GM23338 (cell line): ENCODE results near the gene ILF2. TPM values are rescaled to one million over a fixed set of nuclear protein-coding genes. Genes with fewer than 3 reads are reported as not detected.
A peak's percentile ranks its signal among the peaks of the same experiment; 100 is the strongest.

Experiments used
- ATAC-seq: fragments of 200-7000 bp; cut with Tn5 transposase; 3 replicates; pipeline ENCODE4 v1.9.1; 2020
- DNase-seq: peaks from one replicate; pipeline ENCODE4 v3.0.0-alpha.2; 2015; ENCODE audit warnings: low spot score
- H2AFZ ChIP-seq: fragments of 200-600 bp; sonication (generic); 2 replicates; pipeline ENCODE4 v1.8.0; 2016; ENCODE audit warnings: antibody characterized with exemption, mild to moderate bottlenecking, moderate library complexity
- H3F3A ChIP-seq: fragments of 200-600 bp; sonication (generic); replicated peaks from 2 replicates; pipeline ENCODE4 v1.8.0; 2017; ENCODE audit warnings: antibody characterized with exemption, mixed run types, low read depth
- H3K27ac ChIP-seq: fragments of 200-600 bp; sonication (generic); 2 replicates; pipeline ENCODE4 v1.6.1; 2016; ENCODE audit warnings: low read depth
- H3K27me3 ChIP-seq: fragments of 200-600 bp; sonication (generic); 2 replicates; pipeline ENCODE4 v1.8.0; 2016; ENCODE audit warnings: mild to moderate bottlenecking, mixed run types, moderate library complexity; ENCODE audit not compliant: insufficient read depth
- H3K36me3 ChIP-seq: fragments of 200-600 bp; sonication (generic); 2 replicates; pipeline ENCODE4 v1.8.0; 2016; ENCODE audit warnings: mild to moderate bottlenecking; ENCODE audit not compliant: insufficient read depth
- H3K4me1 ChIP-seq: fragments of 200-600 bp; sonication (generic); 2 replicates; pipeline ENCODE4 v1.8.0; 2016; ENCODE audit warnings: mild to moderate bottlenecking, moderate library complexity; ENCODE audit not compliant: insufficient read depth
- H3K4me2 ChIP-seq: fragments of 200-600 bp; sonication (generic); 2 replicates; pipeline ENCODE4 v1.7.1; 2017; ENCODE audit warnings: mixed run types
- H3K4me3 ChIP-seq: fragments of 200-600 bp; sonication (generic); 2 replicates; pipeline ENCODE4 v1.6.1; 2016; ENCODE audit warnings: mixed run types
- H3K79me2 ChIP-seq: fragments of 200-600 bp; sonication (generic); replicated peaks from 2 replicates; pipeline ENCODE4 v1.8.0; 2017; ENCODE audit warnings: mild to moderate bottlenecking; ENCODE audit not compliant: insufficient read depth
- H3K9me2 ChIP-seq: fragments of 200-600 bp; sonication (generic); 2 replicates; pipeline ENCODE4 v1.8.0; 2017; ENCODE audit not compliant: insufficient read depth
- H4K20me1 ChIP-seq: fragments of 200-600 bp; sonication (generic); replicated peaks from 2 replicates; pipeline ENCODE4 v1.8.0; 2017; ENCODE audit warnings: mild to moderate bottlenecking; ENCODE audit not compliant: insufficient read depth
- H3K27ac Mint-ChIP-seq: 2 replicates; pipeline ENCODE4 v1.8.0; 2020; ENCODE audit warnings: inconsistent platforms, mild to moderate bottlenecking, moderate library complexity, mixed read lengths
- H3K27me3 Mint-ChIP-seq: 3 replicates; pipeline ENCODE4 v1.8.0; 2022; ENCODE audit warnings: low read depth, mild to moderate bottlenecking, moderate library complexity, mixed read lengths, inconsistent platforms; ENCODE audit not compliant: insufficient read depth, poor library complexity
- H3K36me3 Mint-ChIP-seq: 3 replicates; pipeline ENCODE4 v1.8.0; 2021; ENCODE audit warnings: low read depth, mild to moderate bottlenecking, inconsistent platforms, moderate library complexity, mixed read lengths
- H3K4me1 Mint-ChIP-seq: 3 replicates; pipeline ENCODE4 v1.8.0; 2020; ENCODE audit warnings: mild to moderate bottlenecking, inconsistent platforms, mixed read lengths
- H3K4me3 Mint-ChIP-seq: 3 replicates; pipeline ENCODE4 v1.8.0; 2021; ENCODE audit warnings: moderate library complexity, mild to moderate bottlenecking, inconsistent platforms, mixed read lengths
- H3K9me3 Mint-ChIP-seq: 3 replicates; pipeline ENCODE4 v1.8.0; 2020; ENCODE audit warnings: moderate library complexity, mild to moderate bottlenecking, inconsistent platforms, mixed read lengths
- CREB1 ChIP-seq: fragments of 250-450 bp; sonication (Bioruptor Pico); IDR thresholded peaks from 2 replicates; pipeline ENCODE4 v1.5.0; 2020; ENCODE audit warnings: low read depth, mild to moderate bottlenecking, moderate library complexity
- EZH2 ChIP-seq: fragments of 200-600 bp; sonication (generic); IDR thresholded peaks from one replicate; pipeline ENCODE4 v1.8.0; 2017; ENCODE audit warnings: antibody characterized with exemption, mild to moderate bottlenecking, low read depth; ENCODE audit not compliant: unreplicated experiment
- EZH2phosphoT487 ChIP-seq: fragments of 200-600 bp; sonication (generic); IDR thresholded peaks from one replicate; pipeline ENCODE4 v1.8.1; 2018; ENCODE audit warnings: antibody characterized with exemption; ENCODE audit not compliant: unreplicated experiment
- JUNB ChIP-seq: IDR thresholded peaks from one replicate; pipeline ENCODE4 v1.6.1; 2016; ENCODE audit warnings: antibody characterized with exemption; ENCODE audit not compliant: unreplicated experiment
- NANOG ChIP-seq: IDR thresholded peaks from 2 replicates; pipeline ENCODE4 v1.6.1; 2016; ENCODE audit warnings: antibody characterized with exemption, borderline replicate concordance
- POLR2AphosphoS5 ChIP-seq: IDR thresholded peaks from 2 replicates; pipeline ENCODE4 v1.6.1; 2016; ENCODE audit warnings: antibody characterized with exemption, low read depth
- STAT1 ChIP-seq: IDR thresholded peaks from one replicate; pipeline ENCODE4 v1.6.1; 2016; ENCODE audit warnings: antibody characterized with exemption; ENCODE audit not compliant: unreplicated experiment
- ZNF114 ChIP-seq: fragments of 250-450 bp; sonication (Bioruptor Pico); IDR thresholded peaks from 2 replicates; pipeline ENCODE4 v1.5.0; 2020; ENCODE audit warnings: mild to moderate bottlenecking, moderate library complexity
- ZNF331 ChIP-seq: fragments of 250-450 bp; sonication (Bioruptor Pico); IDR thresholded peaks from 2 replicates; pipeline ENCODE4 v1.5.0; 2020; ENCODE audit warnings: low read depth, mild to moderate bottlenecking, moderate library complexity
- ZNF462 ChIP-seq: fragments of 250-450 bp; sonication (Bioruptor Pico); IDR thresholded peaks from 2 replicates; pipeline ENCODE4 v1.5.0; 2020; ENCODE audit warnings: mild to moderate bottlenecking, moderate library complexity
- polyA plus RNA-seq: library from polyadenylated mRNA; unstranded; fragments of >200 nt; fragmentation: Nextera tagmentation; extraction: Ambion mirVana; gene quantifications from 2 replicates; pipeline ENCODE4 v1.2.1, GENCODE V29; 2016
- total RNA-seq: library from RNA; depleted of rRNA; stranded (reverse); fragments of >200 nt; shearing (Covaris generic); gene quantifications from 2 replicates; pipeline ENCODE4 v1.2.3, GENCODE V29; 2014

ILF2 gene
- total and polyA plus RNA-seq, 2 experiments from 2014 or later = 214 to 337 TPM

- no peak for TF ChIP-seq ZNF462 (CRISPR knock-in tag)
- no peak for TF ChIP-seq CREB1 (CRISPR knock-in tag)
- TF ChIP-seq EZH2phosphoT487 = no peak
- TF ChIP-seq STAT1 = no peak
Observed at GRCh38 chr1:153636312-153636711, 34.5 kb downstream of the ILF2 start (continued).

DNA sequence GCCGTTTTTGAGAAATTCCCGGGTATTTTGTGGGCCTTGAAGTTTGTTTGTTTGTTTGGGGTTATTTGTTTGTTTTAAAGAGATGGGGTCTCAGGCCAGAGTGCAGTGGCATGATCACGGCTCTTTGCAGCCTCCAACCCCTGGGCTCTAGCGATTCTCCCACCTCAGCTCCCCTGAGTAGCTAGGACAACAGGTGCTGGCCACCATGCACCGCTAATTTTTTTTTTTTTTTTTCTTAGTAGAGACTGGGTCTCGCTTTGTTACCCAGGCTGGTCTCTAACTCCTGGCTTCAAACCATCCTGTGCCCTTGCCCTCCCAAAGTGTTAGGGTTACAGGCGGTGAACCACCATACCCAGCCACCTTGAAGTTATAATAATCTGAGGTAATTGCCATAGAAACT is 34.9 kb downstream of the ILF2 start:
- H3K36me3 ChIP-seq = peaks cover 51% of the 10 kb centered on the region
- H3K4me3 Mint-ChIP-seq = peak overlapping the region; percentile 96
- peak overlapping the region; percentile 80; the same call in 1 of the 2 replicates for H3K27ac Mint-ChIP-seq
- H3K27me3 ChIP-seq = no peaks in the 10 kb centered on the region
- H3K36me3 Mint-ChIP-seq = peaks cover 70% of the 10 kb centered on the region
- no peaks in the 10 kb centered on the region for H3K9me2 ChIP-seq
- H3K27ac ChIP-seq = peak overlapping the region; percentile 63; the same call in 1 of the 2 replicates
- peaks cover 57% of the 10 kb centered on the region for H3K79me2 ChIP-seq
- ATAC-seq (no peak), DNase-seq (no peak)
- peaks cover 22% of the 10 kb centered on the region for H3F3A ChIP-seq
- H2AFZ ChIP-seq = no peak overlapping the region
- peaks cover 12% of the 10 kb centered on the region; the same call in 1 of the 2 replicates for H3K4me1 ChIP-seq
- H3K4me3 ChIP-seq = peak overlapping the region; percentile 89
- peaks cover 15% of the 10 kb centered on the region for H3K4me1 Mint-ChIP-seq
- peaks cover 26% of the 10 kb centered on the region for H4K20me1 ChIP-seq
- H3K4me2 ChIP-seq = peak overlapping the region; percentile 84; the same call in 1 of the 2 replicates
- no peaks in the 10 kb centered on the region for H3K9me3 Mint-ChIP-seq
- H3K27me3 Mint-ChIP-seq = peaks cover 14% of the 10 kb centered on the region
- no peak for TF ChIP-seq ZNF114 (CRISPR knock-in tag)
- no peak for TF ChIP-seq POLR2AphosphoS5
- TF ChIP-seq ZNF331 (CRISPR knock-in tag) = no peak
- TF ChIP-seq EZH2 = no peak
- no peak for TF ChIP-seq JUNB
- no peak for TF ChIP-seq NANOG
- no peak for TF ChIP-seq ZNF462 (CRISPR knock-in tag)
